Measurements from ENCODE around the gene SMG6. TPM values are rescaled to one million over a fixed set of nuclear protein-coding genes. Genes with fewer than 3 reads are reported as not detected.
"Not testable (repeated sequence)": the region's sequence is repeated elsewhere in the genome, so short reads cannot be mapped to it uniquely, and the experiment has no call there.

The SMG6 gene
- total and polyA plus RNA-seq, 2 experiments from 2014 or later = 16.8 to 63.1 TPM

DNA sequence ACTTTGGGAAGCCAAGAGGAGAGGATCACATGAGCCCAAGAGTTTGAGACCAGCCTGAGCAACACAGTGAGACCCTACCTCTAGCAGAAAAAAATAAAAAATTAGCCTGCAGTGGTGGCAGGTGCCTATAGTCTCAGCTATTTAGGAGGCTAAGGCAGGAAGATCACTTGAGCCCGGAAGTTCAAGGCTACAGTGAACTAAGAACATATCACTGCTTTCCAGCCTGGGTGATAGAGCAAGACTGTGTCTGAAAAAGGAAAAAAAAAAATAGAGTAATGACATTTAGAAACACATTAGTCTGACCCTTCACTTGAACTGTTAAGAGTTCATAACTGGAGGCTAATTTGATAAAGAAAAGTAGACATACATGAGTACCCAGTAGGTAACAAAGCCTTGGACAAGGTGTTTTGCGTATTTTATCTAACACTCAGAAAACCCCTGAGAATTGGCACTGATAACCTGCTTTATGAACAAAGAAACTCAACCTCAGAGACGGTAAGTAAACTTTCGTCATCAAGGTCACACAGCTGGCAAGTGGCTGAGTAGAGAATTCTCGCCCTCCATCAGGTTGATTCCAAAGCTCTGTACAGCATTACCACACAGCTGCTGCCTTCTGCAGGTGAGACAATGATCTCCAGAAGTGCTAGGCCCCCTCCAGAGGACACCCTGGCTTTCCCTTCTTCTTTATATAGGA lies 101.1 kb downstream of the SMG6 start:
- in situ Hi-C loops (cut with MboI) = no loop called here
- Histone ChIP-seq H3K27ac (no peak overlapping the region), H3K4me3 (no peak overlapping the region), H3K36me3 (ENCODE audit: low read depth) (0 out of 2 replicates have a peak, but pooled peaks cover 6% of the 10 kb centered on the region), H2AFZ (no peak overlapping the region), H3F3A (ENCODE audit: insufficient read depth) (peaks cover 4% of the 10 kb centered on the region; the same call in 1 of the 2 replicates), H3K9ac (no peak overlapping the region), H3K4me1 (ENCODE audit: insufficient read depth) (no peaks in the 10 kb centered on the region), H3K27me3 (replicated peaks; ENCODE audit: insufficient read depth) (no peaks in the 10 kb centered on the region), H3K79me2 (ENCODE audit: insufficient read depth) (peaks cover 60% of the 10 kb centered on the region), H3K9me2 (ENCODE audit: insufficient read depth) (no peaks in the 10 kb centered on the region), H3K9me3 (ENCODE audit: low read depth) (no peaks in the 10 kb centered on the region), H3K4me2 (ENCODE audit: unreplicated experiment) (no peak overlapping the region), H4K20me1 (ENCODE audit: insufficient read depth) (no peaks in the 10 kb centered on the region)
- no peak for TF ChIP-seq EZH2phosphoT487 (IDR thresholded peaks at IDR 0.05; ENCODE audit: insufficient read depth, low read depth)
- WGBS, 2 experiments (ENCODE audit: low coverage in 1 of 2, low lambda C conversion rate in 2 of 2, missing lambda C conversion rate in 2 of 2) = 98% methylated on average over 5 of the region's 5 CpGs
- DNase-seq = no peak

DNA sequence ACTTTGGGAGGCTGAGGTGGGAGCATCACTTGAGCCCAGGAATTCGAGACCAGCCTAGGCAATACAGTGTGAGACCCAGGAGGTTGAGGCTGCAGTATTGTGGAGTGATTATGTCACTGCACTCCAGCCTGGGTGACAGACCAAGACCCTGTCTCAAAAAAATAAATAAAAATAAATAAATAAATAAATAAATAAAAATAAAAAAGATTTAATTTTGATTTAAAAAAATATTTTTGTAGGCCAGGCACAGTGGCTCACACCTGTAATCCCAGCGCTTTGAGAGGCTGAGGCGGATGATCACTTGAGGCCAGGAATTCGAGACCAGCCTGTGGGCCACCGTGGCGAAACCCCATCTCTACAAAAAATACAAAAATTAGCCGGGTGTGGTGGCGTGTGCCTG lies 104.2 kb downstream of the SMG6 start:
- H2AFZ ChIP-seq; H3K4me2 ChIP-seq (ENCODE audit: unreplicated experiment); in situ Hi-C loops (cut with MboI): not testable (repeated sequence)

DNA sequence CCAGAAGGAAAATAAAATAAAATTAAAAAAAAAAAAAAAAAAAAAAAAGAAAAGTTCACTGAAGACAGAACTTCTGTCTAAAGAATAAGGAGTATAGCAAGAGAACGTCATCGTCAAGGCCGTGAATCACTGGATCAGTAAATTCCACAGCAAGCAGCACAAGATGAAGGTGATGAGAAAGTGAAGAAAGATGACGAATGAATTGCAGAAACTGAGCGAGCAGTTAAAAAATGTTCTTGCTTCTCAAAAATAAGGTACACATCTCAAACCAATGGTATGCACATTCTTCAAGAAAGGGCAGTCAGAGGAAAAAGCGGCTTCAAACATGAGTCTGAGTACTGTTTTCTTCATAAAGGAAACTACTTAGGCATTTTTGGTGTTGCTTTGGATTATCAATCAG lies 104.7 kb downstream of the SMG6 start:
- peaks cover 7% of the 10 kb centered on the region; the same call in 1 of the 2 replicates for H3K4me1 ChIP-seq (ENCODE audit: insufficient read depth)
- in situ Hi-C loops (cut with MboI) = no loop called here
- H3K4me3 ChIP-seq = no peak overlapping the region
- no peak overlapping the region for H3K9ac ChIP-seq
- 0 out of 2 replicates have a peak, but pooled peaks cover 6% of the 10 kb centered on the region for H3K36me3 ChIP-seq (ENCODE audit: low read depth)
- no peaks in the 10 kb centered on the region for H3K27me3 ChIP-seq (replicated peaks; ENCODE audit: insufficient read depth)
- WGBS, 2 experiments (ENCODE audit: low coverage in 1 of 2, low lambda C conversion rate in 2 of 2, missing lambda C conversion rate in 2 of 2) = 81 to 84% methylated on average over 6 of the region's 6 CpGs
- no peaks in the 10 kb centered on the region for H3K9me2 ChIP-seq (ENCODE audit: insufficient read depth)
- H3K9me3 ChIP-seq (ENCODE audit: low read depth) = no peaks in the 10 kb centered on the region
- H3K79me2 ChIP-seq (ENCODE audit: insufficient read depth) = peaks cover 78% of the 10 kb centered on the region
- peak; percentile 53 for DNase-seq
- H4K20me1 ChIP-seq (ENCODE audit: insufficient read depth) = no peaks in the 10 kb centered on the region
- peaks cover 7% of the 10 kb centered on the region for H3F3A ChIP-seq (ENCODE audit: insufficient read depth)
- H3K27ac ChIP-seq = peak overlapping the region; percentile 14
- H2AFZ ChIP-seq = no peak overlapping the region
- TF ChIP-seq EZH2 (IDR thresholded peaks at IDR 0.05; ENCODE audit: insufficient read depth, poor library complexity, severe bottlenecking) = no peak
- no peak for TF ChIP-seq EZH2phosphoT487 (IDR thresholded peaks at IDR 0.05; ENCODE audit: insufficient read depth, low read depth)
- H3K4me2 ChIP-seq (ENCODE audit: unreplicated experiment) = no peak overlapping the region

More for the DNA sequence above, 104.2 kb downstream of the SMG6 start:
- H3K9me2 ChIP-seq (ENCODE audit: insufficient read depth); H4K20me1 ChIP-seq (ENCODE audit: insufficient read depth); H3K4me1 ChIP-seq (ENCODE audit: insufficient read depth); H3K4me3 ChIP-seq; H3K9me3 ChIP-seq (ENCODE audit: low read depth); H3F3A ChIP-seq (ENCODE audit: insufficient read depth); H3K9ac ChIP-seq; H3K36me3 ChIP-seq (ENCODE audit: low read depth); H3K27me3 ChIP-seq (replicated peaks; ENCODE audit: insufficient read depth); DNase-seq: not testable (repeated sequence)
- peaks cover 80% of the 10 kb centered on the region for H3K79me2 ChIP-seq (ENCODE audit: insufficient read depth)
- H3K27ac ChIP-seq = peak overlapping the region; percentile 14; the same call in 1 of the 2 replicates
- WGBS, 2 experiments (ENCODE audit: low coverage in 1 of 2, low lambda C conversion rate in 2 of 2, missing lambda C conversion rate in 2 of 2) = 97 to 98% methylated on average over 8 of the region's 8 CpGs

DNA sequence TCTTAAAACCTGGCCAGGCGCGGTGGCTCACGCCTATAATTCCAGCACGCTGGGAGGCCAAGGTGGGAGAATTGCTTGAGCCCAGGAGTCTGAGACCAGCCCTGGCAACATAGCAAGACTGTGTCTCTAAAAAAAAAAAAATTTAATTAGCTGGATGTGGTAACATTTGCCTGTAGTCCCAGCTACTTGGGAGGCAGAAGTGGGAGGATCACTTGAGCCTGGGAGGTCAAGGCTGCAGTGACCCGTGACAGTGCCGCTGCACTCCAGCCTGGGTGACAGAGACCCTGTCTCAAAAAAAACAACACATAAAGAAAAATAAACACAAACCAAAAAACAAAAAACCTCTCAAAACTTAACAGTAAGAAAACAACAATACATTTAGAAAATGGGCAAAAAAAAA lies 106.3 kb downstream of the SMG6 start:
- no peak overlapping the region for H3K4me2 ChIP-seq (ENCODE audit: unreplicated experiment)
- no peaks in the 10 kb centered on the region for H3K27me3 ChIP-seq (replicated peaks; ENCODE audit: insufficient read depth)
- peaks cover 24% of the 10 kb centered on the region for H3F3A ChIP-seq (ENCODE audit: insufficient read depth)
- no peak overlapping the region for H2AFZ ChIP-seq
- H3K36me3 ChIP-seq (ENCODE audit: low read depth) = 0 out of 2 replicates have a peak, but pooled peaks cover 8% of the 10 kb centered on the region
- no peaks in the 10 kb centered on the region for H3K9me3 ChIP-seq (ENCODE audit: low read depth)
- TF ChIP-seq EZH2phosphoT487 (IDR thresholded peaks at IDR 0.05; ENCODE audit: insufficient read depth, low read depth) = no peak
- 98 to 99% methylated on average over 6 of the region's 6 CpGs for WGBS, 2 experiments (ENCODE audit: low coverage in 1 of 2, low lambda C conversion rate in 2 of 2, missing lambda C conversion rate in 2 of 2)
- DNase-seq = no peak
- H3K79me2 ChIP-seq (ENCODE audit: insufficient read depth) = peaks cover 62% of the 10 kb centered on the region
- peaks cover 22% of the 10 kb centered on the region for H3K4me1 ChIP-seq (ENCODE audit: insufficient read depth)
- in situ Hi-C loops (cut with MboI) = no loop called here
- no peak overlapping the region for H3K9ac ChIP-seq
- no peaks in the 10 kb centered on the region for H3K9me2 ChIP-seq (ENCODE audit: insufficient read depth)
- H4K20me1 ChIP-seq (ENCODE audit: insufficient read depth) = no peaks in the 10 kb centered on the region
- H3K27ac ChIP-seq = no peak overlapping the region
- no peak overlapping the region for H3K4me3 ChIP-seq
